ENCODE data around the gene SIRT3.

SIRT3 gene

DNA sequence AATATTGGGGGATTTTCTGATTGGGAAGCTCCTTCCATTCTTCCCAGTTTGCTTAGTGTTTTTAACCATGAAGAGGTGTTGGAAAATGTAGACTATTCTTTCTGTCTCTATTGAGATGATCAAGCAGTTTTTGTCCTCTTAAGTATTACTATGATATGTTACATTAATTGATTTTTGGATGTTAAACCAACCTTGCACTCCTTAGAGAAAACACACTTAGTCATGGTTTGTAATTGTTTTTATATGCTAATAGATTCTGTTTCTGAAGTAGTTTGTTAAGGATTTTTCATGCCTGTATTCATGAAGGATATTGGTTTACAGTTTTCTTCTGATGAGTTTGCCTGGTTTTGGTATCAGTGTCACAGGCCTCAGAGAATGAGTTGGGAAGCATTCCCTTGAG is 40.1 kb upstream of the SIRT3 start:
- H3K27ac ChIP-seq: no peak overlapping the region
- TF ChIP-seq CTCF (IDR thresholded peaks at IDR 0.05) (no peak), ZFX (IDR thresholded peaks at IDR 0.05; ENCODE audit: borderline replicate concordance) (no peak)

- TF ChIP-seq ZFX (IDR thresholded peaks at IDR 0.05; ENCODE audit: borderline replicate concordance) (no peak), CTCF (IDR thresholded peaks at IDR 0.05) (no peak)
- H3K27ac ChIP-seq: no peak overlapping the region
These were observed 36.7 kb upstream of the SIRT3 start for GRCh38 chr11:272931-273198.

DNA sequence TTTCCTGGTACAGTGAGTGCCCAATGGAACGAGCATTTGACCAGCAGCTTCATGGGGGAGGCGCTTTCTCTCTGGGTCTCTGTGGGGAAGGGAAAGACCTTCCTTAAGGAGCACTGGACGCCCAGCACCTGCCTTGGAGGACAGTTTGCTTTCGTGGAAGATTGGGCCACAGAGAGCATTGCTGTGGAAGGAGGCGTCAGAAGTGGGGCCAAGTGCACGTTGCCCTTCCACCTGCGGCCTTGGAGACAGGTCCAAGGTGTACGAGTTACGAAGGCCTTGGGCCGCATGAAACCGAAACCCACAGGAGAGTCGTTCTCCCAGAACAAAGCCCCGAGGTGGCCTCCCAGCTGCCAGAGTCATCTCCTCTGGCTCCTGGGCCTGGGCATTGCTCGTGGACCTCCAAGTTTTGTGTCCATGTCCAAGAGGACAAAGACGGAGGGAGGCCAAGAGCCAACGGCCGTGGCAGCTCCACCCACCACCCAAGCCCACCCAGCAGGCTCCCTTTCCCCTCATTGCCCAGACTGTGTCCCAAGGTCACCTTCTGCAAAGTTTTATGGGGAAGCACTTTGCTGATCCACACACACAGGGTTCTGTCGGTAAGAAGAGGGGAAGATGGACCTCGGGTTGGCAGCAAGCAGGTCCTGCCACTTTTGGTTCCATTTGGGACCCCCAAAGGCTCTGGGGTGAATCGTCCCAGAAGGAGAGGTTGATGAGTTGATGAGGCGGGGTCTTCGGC is 36.2 kb upstream of the SIRT3 start:
- H3K27ac ChIP-seq: no peak overlapping the region

DNA sequence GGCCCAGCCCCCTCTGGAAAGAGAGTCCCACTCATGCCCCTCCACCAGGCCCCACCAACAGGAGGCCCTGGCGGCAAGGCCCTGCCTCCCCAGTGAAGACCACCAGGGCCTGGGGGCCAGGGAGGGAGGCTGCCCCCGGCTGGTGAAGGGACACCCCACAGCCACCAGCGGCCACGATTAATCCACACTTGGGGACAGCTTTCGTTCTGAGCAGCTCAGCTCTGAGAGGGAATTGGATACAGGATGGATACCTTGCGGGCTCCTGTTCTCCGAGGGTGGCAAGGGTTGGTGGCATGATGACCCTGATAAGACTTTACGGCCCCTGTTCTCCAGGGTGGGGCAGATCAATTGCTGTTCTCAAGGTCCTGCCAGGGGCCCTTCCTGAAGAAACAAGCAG is 35.2 kb upstream of the SIRT3 start:
- H3K27ac ChIP-seq: no peak overlapping the region
- TF ChIP-seq CTCF (IDR thresholded peaks at IDR 0.05): no peak
- no peak for TF ChIP-seq ZFX (IDR thresholded peaks at IDR 0.05; ENCODE audit: borderline replicate concordance)

More for the DNA sequence above, 36.2 kb upstream of the SIRT3 start:
- TF ChIP-seq ZFX (IDR thresholded peaks at IDR 0.05; ENCODE audit: borderline replicate concordance) (no peak), CTCF (IDR thresholded peaks at IDR 0.05) (no peak)

GRCh38 chr11:270451-271318 is 34.5 kb upstream of the SIRT3 start:
- H3K27ac ChIP-seq: no peak overlapping the region
- no peak for TF ChIP-seq ZFX (IDR thresholded peaks at IDR 0.05; ENCODE audit: borderline replicate concordance)
- no peak for TF ChIP-seq CTCF (IDR thresholded peaks at IDR 0.05)

DNA sequence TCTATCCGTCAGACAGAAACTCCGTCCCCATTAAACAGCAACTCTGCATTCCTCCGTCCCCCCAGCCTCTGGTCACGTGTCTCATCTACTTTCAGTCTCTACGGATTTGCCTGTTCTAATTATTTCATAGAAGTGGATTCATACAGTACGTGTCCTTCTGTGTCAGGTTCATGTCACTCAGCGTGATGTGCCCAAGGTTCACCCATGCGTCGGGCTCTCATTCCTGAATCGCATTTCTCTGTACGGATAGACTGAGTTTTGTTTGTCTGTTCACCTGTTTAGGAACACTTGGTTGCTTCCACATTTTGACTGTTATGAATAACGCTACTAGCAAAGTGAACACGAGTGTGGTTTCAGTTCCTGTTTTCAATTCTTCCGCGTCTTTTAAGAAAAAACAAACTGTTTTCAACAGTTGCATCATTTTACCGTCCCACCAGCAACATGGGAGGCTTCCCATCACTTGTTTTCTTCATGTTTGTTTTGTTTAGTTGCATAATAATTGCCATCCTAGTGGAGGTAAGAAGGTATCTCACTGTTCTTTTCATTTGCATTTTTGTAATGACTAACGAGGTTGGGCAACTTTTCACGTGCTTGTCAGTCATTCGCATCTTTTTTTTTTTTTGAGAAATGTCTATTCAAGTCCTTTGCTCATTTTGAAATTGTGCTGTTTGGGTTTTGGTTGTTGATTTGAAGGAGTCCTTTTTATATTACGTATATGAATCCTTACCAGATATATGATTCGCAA is 33.2 kb upstream of the SIRT3 start:
- TF ChIP-seq CTCF (IDR thresholded peaks at IDR 0.05): no peak
- TF ChIP-seq ZFX (IDR thresholded peaks at IDR 0.05; ENCODE audit: borderline replicate concordance): no peak
- peak overlapping the region; percentile 73 for H3K27ac ChIP-seq
